HepG2 (cell line): ENCODE measurements around the gene B4GALT5. TPM values are rescaled to one million over a fixed set of nuclear protein-coding genes. Genes with fewer than 3 reads are reported as not detected.

ENCODE experiments used
- AKAP8 ChIP-seq: sonication (generic); formaldehyde crosslinking; IDR thresholded peaks from 2 replicates; pipeline ENCODE4 v1.5.1; 2020; ENCODE audit warnings: mild to moderate bottlenecking, missing genetic modification reagents
- CBFB ChIP-seq: sonication (generic); formaldehyde crosslinking; IDR thresholded peaks from 2 replicates; pipeline ENCODE4 v1.4.0; 2020; ENCODE audit warnings: missing genetic modification reagents
- MZF1 ChIP-seq: sonication (generic); formaldehyde crosslinking; IDR thresholded peaks from 2 replicates; pipeline ENCODE4 v1.8.1; 2023; ENCODE audit warnings: mild to moderate bottlenecking, missing genetic modification reagents, borderline replicate concordance
- NR2C2 ChIP-seq: sonication (generic); formaldehyde crosslinking; IDR thresholded peaks from 2 replicates; pipeline ENCODE4 v1.4.0; 2020; ENCODE audit warnings: missing genetic modification reagents, mild to moderate bottlenecking, moderate library complexity, borderline replicate concordance
- NR2F1 ChIP-seq, 2 experiments: fragments of 450-650 bp in 1 of 2; formaldehyde crosslinking in 1 of 2; IDR thresholded peaks; 2 replicates each; pipeline versions ENCODE4 v1.5.0 to v1.6.1; 2016 to 2020; ENCODE audit warnings: mild to moderate bottlenecking in 1 of 2, missing compliant biosample characterization in 1 of 2, missing genetic modification reagents in 1 of 2, moderate library complexity in 1 of 2
- REL ChIP-seq: sonication (generic); formaldehyde crosslinking; conservative IDR thresholded peaks from 2 replicates; pipeline ENCODE4 v1.8.0; 2022; ENCODE audit warnings: mild to moderate bottlenecking, missing genetic modification reagents, moderate library complexity
- SETDB1 ChIP-seq: sonication (generic); formaldehyde crosslinking; IDR thresholded peaks from 2 replicates; pipeline ENCODE4 v1.5.1; 2020; ENCODE audit warnings: missing genetic modification reagents, mild to moderate bottlenecking, borderline replicate concordance
- SP4 ChIP-seq: sonication (generic); formaldehyde crosslinking; IDR thresholded peaks from 2 replicates; pipeline ENCODE4 v1.8.1; 2023; ENCODE audit warnings: mild to moderate bottlenecking, missing genetic modification reagents
- SSRP1 ChIP-seq: IDR thresholded peaks from 2 replicates; pipeline ENCODE4 v1.6.1; 2016; ENCODE audit warnings: control low read depth
- ZBTB3 ChIP-seq: sonication (generic); formaldehyde crosslinking; IDR thresholded peaks from 2 replicates; pipeline ENCODE4 v1.4.0; 2020; ENCODE audit warnings: low read depth, mild to moderate bottlenecking, moderate library complexity, missing genetic modification reagents, borderline replicate concordance
- ZBTB8A ChIP-seq: sonication (generic); formaldehyde crosslinking; IDR thresholded peaks from 2 replicates; pipeline ENCODE4 v1.4.0; 2020; ENCODE audit warnings: mild to moderate bottlenecking, low read depth, missing genetic modification reagents, borderline replicate concordance
- ZFAT ChIP-seq: sonication (generic); formaldehyde crosslinking; conservative IDR thresholded peaks from 2 replicates; pipeline ENCODE4 v1.8.1; 2023; ENCODE audit warnings: missing genetic modification reagents, inconsistent platforms
- ZNF451 ChIP-seq: sonication (generic); formaldehyde crosslinking; IDR thresholded peaks from 2 replicates; pipeline ENCODE4 v1.5.0; 2020; ENCODE audit warnings: mild to moderate bottlenecking, missing genetic modification reagents
- ZNF496 ChIP-seq: sonication (generic); formaldehyde crosslinking; IDR thresholded peaks from 2 replicates; pipeline ENCODE4 v1.8.1; 2023; ENCODE audit warnings: mild to moderate bottlenecking, moderate library complexity, missing genetic modification reagents; ENCODE audit not compliant: insufficient replicate concordance
- ZNF761 ChIP-seq: sonication (generic); formaldehyde crosslinking; conservative IDR thresholded peaks from 2 replicates; pipeline ENCODE4 v1.4.0; 2020; ENCODE audit warnings: mild to moderate bottlenecking, missing genetic modification reagents
- ZNF768 ChIP-seq: sonication (generic); formaldehyde crosslinking; IDR thresholded peaks from 2 replicates; pipeline ENCODE4 v1.4.0; 2020; ENCODE audit warnings: missing genetic modification reagents
- polyA plus RNA-seq, 8 experiments: library from polyadenylated mRNA; depleted of rRNA in 3 of 8; stranded (reverse) in 7 of 8; unstranded in 1 of 8; fragments of >200 nt; fragmentation: Illumina TruSeq in 4 of 8; extraction: Trizol in 4 of 8; gene quantifications; 2 replicates each; pipeline versions ENCODE4 v1.2.1 to v1.2.3, GENCODE V29; 2011 to 2016; ENCODE audit warnings: low read depth in 4 of 8, missing spikeins in 1 of 8, mixed read lengths in 1 of 8; ENCODE audit not compliant: insufficient read depth in 1 of 8
- total RNA-seq, 5 experiments: library from RNA; depleted of rRNA; stranded (reverse); fragments of >200 nt; fragmentation: Illumina TruSeq; extraction: Trizol; gene quantifications; 2 replicates each; pipeline ENCODE4 v1.2.3, GENCODE V29; 2016; ENCODE audit warnings: low read depth in 1 of 5
- TF ChIP-seq, protein P1 (sequence below): sonication (generic); formaldehyde crosslinking; IDR thresholded peaks from 2 replicates; pipeline ENCODE4 v1.4.0; 2020; ENCODE audit warnings: mild to moderate bottlenecking, missing genetic modification reagents
- TF ChIP-seq, protein P2 (sequence below): IDR thresholded peaks from 2 replicates; pipeline ENCODE4 v1.6.1; 2016; ENCODE audit warnings: low read depth, borderline replicate concordance
- TF ChIP-seq, protein P3 (sequence below): sonication (generic); formaldehyde crosslinking; IDR thresholded peaks from 2 replicates; pipeline ENCODE4 v1.4.0; 2020; ENCODE audit warnings: missing genetic modification reagents

B4GALT5 gene
- total and polyA plus RNA-seq, 2 of the 13 experiments (the other 11 are each of a cell fraction or from before 2014, with no cell fraction given): 27.3 to 30.9 TPM

DNA sequence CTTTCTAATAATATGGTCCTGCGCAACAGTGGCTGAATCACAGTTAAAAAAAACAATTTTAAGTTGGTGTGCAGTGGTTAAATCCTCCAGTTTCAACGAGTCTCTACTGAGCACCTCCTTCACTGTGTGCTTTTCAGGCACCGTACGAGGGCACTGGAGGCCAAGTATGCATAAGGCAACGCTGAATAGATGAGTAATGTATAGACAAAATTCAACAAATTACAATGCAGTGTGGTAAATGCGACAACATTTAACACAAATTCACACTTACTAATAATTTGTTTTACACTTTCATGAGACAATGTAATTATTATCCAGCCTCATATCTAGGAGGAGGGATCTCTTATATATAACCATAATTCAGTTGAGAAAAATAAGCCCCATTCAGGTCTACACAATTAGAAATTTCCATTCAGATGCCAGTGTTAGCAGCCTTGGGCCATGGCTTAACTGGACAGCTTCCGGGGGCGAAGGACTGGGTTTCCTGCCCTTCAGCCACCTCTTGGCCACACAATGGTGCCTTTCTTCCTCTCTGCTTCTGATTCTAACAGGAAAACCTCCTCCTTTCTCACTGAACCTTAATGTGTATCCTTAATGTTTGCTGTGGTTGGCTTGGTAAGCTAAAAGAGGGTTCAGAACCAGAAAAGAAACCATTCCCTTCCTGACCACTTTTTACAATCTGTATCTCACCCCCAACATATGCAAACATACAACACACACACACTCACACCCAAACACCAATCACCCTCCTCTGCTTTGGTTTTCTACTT lies 51.9 kb downstream of the B4GALT5 start (continued):
- TF ChIP-seq AKAP8: no peak
- TF ChIP-seq ZNF768 (CRISPR knock-in tag): no peak
- no peak for TF ChIP-seq ZNF496 (CRISPR knock-in tag)
- no peak for TF ChIP-seq ZNF451 (CRISPR knock-in tag)
- TF ChIP-seq, protein P1, sequence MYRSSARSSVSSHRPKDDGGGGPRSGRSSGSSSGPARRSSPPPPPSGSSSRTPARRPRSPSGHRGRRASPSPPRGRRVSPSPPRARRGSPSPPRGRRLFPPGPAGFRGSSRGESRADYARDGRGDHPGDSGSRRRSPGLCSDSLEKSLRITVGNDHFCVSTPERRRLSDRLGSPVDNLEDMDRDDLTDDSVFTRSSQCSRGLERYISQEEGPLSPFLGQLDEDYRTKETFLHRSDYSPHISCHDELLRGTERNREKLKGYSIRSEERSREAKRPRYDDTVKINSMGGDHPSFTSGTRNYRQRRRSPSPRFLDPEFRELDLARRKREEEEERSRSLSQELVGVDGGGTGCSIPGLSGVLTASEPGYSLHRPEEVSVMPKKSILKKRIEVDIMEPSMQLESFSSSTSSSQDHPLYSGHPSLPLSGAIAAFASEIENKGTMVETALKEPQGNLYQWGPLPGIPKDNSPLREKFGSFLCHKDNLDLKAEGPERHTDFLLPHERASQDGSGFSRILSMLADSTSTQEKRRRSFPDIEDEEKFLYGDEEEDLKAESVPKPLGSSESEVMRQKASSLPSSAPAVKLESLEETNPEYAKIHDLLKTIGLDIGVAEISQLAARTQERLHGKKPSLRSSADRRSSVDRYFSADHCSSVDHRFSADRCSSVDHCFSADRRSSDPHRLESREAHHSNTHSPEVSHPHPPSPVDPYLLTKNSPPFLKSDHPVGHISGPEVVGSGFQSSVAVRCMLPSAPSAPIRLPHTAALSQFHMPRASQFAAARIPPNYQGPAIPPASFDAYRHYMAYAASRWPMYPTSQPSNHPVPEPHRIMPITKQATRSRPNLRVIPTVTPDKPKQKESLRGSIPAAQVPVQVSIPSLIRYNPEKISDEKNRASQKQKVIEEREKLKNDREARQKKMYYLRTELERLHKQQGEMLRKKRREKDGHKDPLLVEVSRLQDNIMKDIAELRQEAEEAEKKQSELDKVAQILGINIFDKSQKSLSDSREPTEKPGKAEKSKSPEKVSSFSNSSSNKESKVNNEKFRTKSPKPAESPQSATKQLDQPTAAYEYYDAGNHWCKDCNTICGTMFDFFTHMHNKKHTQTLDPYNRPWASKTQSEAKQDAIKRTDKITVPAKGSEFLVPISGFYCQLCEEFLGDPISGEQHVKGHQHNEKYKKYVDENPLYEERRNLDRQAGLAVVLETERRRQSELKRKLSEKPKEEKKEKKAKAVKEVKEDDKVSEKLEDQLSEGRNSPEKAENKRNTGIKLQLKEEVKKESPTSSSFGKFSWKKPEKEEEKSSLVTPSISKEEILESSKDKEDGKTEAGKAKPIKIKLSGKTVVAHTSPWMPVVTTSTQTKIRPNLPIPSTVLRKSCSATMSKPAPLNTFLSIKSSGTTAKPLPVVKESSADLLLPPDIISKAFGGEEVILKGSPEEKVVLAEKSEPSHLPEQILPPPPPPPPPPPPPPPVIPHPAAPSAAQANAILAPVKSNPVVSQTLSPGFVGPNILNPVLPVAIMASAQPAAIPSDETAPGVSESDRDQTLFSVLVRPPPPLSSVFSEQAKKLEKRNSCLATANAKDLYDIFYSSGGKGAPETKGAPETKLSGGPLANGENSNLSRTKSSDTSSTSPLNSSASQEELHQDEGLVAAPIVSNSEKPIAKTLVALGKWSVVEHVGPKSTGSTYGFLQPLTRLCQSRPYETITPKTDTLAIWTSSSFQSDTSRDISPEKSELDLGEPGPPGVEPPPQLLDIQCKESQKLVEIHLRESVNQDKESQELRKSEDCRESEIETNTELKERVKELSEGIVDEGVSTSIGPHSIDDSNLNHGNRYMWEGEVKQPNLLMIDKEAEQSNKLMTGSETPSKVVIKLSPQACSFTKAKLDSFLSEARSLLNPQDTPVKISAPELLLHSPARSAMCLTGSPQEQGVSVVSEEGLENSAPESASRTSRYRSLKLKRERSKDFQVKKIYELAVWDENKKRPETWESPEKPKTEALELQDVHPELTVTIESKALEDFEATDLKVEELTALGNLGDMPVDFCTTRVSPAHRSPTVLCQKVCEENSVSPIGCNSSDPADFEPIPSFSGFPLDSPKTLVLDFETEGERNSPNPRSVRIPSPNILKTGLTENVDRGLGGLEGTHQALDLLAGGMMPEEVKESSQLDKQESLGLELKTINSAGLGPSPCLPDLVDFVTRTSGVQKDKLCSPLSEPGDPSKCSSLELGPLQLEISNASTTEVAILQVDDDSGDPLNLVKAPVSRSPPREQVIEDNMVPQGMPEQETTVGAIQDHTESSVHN (CRISPR knock-in tag): no peak
- no peak for TF ChIP-seq ZBTB3 (CRISPR knock-in tag)
- TF ChIP-seq REL (CRISPR knock-in tag): no peak
- no peak for TF ChIP-seq ZFAT (CRISPR knock-in tag)
- 0 out of 2 replicates have a peak, but pooled peaks have one; percentile 47 for TF ChIP-seq SSRP1 (CRISPR knock-in tag)
- TF ChIP-seq, protein P2, sequence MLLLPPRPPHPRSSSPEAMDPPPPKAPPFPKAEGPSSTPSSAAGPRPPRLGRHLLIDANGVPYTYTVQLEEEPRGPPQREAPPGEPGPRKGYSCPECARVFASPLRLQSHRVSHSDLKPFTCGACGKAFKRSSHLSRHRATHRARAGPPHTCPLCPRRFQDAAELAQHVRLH (CRISPR knock-in tag): no peak
- TF ChIP-seq NR2C2 (CRISPR knock-in tag): peak; percentile 85
- no peak for TF ChIP-seq MZF1 (CRISPR knock-in tag)
- no peak for TF ChIP-seq ZNF761
- TF ChIP-seq NR2F1 (CRISPR knock-in tag; IDR thresholded peaks at IDR 0.05): no peak
- TF ChIP-seq, protein P3, sequence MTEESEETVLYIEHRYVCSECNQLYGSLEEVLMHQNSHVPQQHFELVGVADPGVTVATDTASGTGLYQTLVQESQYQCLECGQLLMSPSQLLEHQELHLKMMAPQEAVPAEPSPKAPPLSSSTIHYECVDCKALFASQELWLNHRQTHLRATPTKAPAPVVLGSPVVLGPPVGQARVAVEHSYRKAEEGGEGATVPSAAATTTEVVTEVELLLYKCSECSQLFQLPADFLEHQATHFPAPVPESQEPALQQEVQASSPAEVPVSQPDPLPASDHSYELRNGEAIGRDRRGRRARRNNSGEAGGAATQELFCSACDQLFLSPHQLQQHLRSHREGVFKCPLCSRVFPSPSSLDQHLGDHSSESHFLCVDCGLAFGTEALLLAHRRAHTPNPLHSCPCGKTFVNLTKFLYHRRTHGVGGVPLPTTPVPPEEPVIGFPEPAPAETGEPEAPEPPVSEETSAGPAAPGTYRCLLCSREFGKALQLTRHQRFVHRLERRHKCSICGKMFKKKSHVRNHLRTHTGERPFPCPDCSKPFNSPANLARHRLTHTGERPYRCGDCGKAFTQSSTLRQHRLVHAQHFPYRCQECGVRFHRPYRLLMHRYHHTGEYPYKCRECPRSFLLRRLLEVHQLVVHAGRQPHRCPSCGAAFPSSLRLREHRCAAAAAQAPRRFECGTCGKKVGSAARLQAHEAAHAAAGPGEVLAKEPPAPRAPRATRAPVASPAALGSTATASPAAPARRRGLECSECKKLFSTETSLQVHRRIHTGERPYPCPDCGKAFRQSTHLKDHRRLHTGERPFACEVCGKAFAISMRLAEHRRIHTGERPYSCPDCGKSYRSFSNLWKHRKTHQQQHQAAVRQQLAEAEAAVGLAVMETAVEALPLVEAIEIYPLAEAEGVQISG (CRISPR knock-in tag): no peak
- no peak for TF ChIP-seq SP4 (CRISPR knock-in tag)
- TF ChIP-seq CBFB (CRISPR knock-in tag): no peak
- TF ChIP-seq ZBTB8A (CRISPR knock-in tag): no peak
- TF ChIP-seq SETDB1 (CRISPR knock-in tag): no peak
